HG02588 (cell line): Measurements from ENCODE around the gene CPA1.

Source experiments
- ATAC-seq: cut with Tn5 transposase; IDR thresholded peaks from one replicate; pipeline ENCODE4 v1.9.1; 2021; ENCODE audit warnings: mild to moderate bottlenecking, moderate library complexity; ENCODE audit not compliant: unreplicated experiment

The CPA1 gene

GRCh38 chr7:130353196-130353595 lies 27.1 kb upstream of the CPA1 start:
- ATAC-seq, result no peak

- no peak for ATAC-seq
Observed at GRCh38 chr7:130356121-130356875, 24.0 kb upstream of the CPA1 start.

DNA sequence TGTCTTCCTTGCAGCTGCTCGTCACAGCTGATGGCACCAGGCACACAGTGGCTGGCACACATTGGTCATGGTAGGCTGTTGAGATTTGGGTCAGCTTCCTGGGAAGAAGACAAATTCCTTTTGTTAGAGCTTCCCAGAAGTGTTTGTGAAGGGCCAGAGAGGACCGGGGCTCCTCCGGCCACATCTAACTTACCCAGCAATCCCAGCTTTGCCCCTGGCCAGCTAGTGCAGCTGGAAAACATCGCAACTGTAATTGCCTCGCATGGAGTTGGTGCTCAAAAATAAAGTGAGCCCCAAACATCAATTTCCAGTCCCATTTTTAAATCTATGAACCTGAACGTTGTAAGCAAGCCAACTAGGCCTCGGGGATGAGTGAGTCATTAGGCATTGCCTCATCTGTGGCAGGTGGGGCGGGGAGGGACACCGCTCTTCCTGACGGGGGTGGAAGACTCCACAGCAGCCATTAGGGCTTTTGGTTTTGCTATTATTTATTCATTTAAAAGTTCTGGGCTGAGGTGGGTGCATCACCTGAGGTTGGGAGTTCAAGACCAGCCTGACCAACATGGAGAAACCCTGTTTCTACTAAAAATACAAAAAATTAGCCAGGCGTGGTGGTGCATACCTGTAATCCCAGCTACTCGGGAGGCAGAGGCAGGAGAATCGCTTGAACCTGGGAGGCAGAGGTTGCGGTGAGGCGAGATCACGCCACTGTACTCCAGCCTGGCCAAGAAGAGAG lies 23.2 kb upstream of the CPA1 start:
- no peak for ATAC-seq

DNA sequence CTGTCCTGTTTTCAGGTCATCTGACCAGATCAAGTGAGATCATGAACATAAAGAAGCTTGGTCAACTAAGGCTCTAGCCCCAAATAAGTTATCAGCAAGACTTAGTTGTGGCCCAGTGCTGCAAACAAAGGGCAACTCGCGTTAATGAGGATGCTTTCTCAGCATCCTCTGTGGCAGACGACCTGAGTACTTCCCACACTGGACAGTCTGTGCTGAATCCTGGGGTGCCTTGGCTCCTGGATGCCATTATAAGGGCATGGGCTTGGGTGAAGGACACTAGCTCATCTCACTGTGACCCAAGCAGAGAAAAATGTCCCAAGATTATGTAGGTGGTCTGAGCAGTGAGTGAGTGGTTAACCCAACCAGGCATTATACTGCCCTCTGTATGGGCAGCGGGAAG lies 21.8 kb upstream of the CPA1 start:
- ATAC-seq, result no peak

DNA sequence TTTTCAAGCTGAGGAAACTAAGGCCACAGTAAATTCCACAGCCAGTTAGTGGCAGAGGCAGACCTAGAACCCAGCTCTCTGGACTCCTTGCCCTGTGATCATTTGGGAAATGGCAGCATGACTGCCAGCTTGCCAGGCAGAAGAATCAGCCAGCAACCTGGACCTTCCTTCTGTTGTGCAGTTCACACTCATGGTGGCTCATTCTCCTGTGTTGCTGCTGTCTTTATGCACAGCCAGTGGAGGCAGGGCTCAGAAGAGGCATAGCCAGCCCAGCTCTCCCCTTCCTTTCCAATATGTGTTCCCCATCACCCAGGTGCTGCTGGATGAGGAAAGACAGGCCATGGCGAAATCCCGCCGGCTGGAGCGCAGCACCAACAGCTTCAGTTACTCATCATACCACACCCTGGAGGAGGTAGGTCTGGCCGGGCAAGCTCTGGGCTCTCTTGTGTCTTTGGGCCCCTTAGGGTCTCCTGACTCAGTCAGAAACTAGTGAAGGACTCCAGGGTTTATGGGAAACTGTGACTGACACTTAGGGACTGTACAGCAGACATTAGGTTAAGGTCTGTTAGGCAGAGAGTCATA lies 20.9 kb upstream of the CPA1 start:
- ATAC-seq, result no peak

DNA sequence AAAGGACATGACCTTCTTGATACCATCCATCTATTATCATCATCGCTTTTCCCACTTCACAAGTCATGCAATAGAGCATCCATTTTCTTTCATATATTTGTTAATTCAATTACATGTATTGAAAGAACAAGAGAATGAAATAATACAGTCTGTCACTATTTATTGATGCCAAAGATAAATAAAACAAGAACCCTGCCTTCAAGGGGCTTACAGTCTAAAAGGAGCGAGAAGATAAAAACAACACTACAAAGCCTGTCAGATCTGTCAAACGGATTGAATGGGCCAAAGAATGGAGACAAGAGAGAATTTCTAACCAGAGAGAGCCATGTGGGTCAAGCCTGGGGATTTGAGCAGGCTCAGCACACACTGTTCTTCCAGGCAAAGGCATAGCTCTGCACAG lies 19.8 kb upstream of the CPA1 start:
- no peak for ATAC-seq

- ATAC-seq, result no peak
Observed at GRCh38 chr7:130361681-130362080, 18.6 kb upstream of the CPA1 start.

DNA sequence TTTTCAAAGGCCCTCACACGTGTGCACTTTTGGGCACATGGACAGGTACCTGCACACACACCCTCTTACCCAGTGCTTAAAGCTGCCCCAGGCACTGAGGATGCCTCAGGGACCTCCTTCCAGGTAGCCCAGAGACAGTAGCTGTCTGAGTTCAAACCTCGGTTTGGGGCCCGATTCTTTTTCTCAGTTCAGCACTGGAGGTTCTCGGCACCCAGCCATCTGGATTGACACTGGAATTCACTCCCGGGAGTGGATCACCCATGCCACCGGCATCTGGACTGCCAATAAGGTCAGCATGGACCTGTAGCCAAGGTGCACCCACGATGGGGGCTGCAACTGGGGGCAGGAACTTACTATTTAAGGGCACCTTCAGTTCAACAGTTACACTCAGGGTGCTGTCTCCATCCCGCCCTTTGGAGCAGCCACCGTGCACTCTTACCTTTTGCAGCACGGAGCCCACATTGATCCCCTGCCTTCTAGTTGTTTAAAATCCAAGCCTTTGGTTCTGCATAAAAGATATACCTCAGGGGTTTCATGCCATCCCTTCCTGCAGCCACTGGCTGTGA lies 18.0 kb upstream of the CPA1 start:
- no peak for ATAC-seq

DNA sequence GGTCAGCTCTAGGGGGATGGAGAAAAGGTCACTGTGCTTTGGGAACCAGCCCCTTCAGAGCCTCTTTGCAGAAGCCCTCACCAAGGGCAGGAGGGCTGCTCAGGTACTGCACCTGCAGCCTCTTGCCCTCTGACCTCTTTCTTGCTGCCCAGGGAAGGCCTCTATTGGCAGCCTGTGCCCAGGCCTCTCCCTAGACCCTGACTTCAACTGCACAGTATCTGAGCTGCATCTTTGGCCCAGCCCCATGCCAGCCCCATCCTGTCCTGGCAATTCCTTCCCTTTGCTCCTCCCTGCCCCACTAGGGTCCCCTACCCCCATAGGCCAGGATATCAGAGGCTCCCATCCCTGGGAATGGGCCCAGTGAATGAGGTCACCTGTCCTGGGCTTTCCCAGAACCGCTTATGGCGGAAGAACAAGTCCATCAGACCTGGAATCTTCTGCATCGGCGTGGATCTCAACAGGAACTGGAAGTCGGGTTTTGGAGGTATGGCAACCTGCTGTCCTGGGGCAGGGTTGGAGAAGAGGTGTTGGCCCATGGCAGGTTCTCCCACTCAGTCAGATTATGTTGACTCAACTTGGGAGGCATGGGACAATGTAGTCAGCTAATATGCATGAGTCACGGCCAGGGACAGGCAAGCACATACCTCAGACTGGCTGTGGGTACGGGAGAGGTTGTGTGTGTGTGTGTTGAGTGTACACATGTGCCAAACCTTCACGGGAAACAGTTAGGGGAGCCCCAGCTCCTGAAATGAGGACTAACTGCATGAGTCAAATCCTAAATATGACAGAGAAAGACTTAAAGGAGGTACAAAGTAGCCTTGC lies 17.1 kb upstream of the CPA1 start:
- ATAC-seq, result no peak

- ATAC-seq, result no peak
Observed at GRCh38 chr7:130364451-130364850, 15.8 kb upstream of the CPA1 start.

DNA sequence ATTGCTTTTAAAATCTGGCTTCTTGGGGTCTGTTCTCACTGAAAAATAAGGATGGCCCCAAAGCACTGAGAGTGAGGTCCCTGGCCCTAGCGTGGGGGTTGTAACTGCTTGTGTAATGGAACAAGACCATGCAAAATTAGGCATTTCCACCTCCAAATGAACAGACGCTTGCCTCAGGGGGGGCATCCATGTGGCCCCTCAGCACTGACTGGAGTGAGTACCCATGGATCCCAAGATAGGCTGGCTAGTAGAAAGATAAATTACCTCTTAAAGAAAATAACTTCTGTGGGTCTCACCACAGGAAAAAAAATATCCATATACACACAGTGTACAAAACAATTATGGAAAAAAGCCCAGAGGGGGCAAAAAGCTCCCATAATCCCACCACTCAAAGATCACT lies 15.2 kb upstream of the CPA1 start:
- no peak for ATAC-seq

DNA sequence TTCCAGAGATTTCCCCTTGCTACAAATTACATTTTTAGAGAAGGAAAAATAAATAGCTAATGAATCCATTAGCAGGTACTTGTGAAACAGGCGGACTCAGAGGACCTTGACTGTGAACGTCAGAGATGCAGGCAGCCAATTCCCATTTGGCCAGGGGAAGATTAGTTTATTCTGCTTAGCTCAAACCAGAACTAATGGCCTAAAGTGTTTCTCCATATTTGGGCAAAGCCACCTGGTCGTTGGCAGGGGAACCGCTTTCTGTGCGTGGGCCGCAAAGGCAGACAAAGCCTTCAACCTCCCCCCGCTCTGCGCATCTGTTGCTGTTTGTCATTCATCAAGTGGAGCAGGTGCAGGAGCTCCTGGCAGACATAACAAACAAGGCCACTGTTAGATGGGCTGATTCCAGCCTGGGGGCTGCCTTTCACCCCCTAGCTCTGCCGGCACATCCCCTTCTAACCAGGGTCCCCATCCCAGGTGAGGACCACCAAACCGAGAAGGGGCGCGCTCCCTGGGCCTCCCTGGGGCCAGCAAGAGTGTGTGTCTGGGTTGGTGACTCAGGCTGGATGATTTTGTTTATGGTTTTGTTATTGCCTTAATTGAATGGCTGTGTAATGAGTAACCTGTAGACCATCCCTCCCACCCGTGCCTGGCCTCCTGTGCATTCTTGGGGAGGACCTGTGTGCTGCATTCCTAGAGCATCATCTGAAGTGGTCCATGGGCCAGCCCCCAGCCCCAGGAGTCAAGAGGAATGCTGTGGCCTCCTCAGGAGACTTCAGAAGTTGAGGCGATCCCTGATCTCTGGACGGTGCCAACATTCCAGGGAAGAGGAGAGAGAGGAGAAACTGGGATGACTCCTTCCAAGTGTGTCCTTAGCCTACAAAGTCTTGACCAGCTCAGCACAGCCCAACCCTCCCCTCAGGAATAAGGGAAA lies 14.5 kb upstream of the CPA1 start:
- peak; percentile 56 for ATAC-seq

DNA sequence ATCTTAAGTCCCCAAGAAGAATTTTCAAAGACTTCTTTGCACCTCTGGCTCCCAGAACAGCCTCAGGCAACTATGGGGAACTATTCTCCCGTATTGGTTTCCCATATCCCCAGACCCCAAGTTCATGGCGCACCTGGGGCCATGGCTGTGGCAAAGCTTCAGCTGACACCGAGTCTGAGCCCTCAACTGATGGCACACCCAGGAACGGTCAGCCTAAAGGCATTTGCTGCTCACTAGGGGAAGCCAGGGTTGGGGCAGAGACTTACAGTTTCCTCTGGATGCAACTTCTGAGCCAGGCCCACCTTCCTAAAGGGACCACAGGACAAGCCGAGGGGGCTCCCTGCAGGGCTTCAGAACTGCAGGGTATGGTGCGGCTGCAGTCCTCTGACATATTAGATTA lies 13.7 kb upstream of the CPA1 start:
- no peak for ATAC-seq

DNA sequence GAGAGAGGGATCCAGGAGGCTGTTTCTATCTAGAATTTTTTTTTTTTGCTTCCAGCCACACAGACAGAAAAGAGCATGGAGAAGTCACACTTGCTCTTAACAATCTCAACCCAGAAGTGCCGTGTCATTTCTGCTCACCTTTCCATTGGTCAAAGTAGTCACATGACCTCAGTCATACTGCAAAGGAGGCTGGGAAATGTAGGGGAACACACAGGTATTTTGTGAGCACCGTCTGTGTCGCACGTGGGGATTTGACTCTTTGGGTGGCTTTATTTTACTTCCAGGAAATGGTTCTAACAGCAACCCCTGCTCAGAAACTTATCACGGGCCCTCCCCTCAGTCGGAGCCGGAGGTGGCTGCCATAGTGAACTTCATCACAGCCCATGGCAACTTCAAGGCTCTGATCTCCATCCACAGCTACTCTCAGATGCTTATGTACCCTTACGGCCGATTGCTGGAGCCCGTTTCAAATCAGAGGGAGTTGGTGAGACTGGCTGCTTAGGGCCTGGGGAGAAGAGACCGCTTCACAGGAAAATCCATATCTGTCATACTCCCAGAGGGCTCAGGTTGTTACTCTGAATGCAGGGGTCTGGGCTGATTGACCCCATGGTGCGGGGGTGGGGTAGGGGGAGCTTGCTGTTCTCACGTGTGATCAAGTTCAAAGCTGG lies 13.1 kb upstream of the CPA1 start:
- no peak for ATAC-seq

- no peak for ATAC-seq
Observed at GRCh38 chr7:130367836-130368746, 12.2 kb upstream of the CPA1 start.

DNA sequence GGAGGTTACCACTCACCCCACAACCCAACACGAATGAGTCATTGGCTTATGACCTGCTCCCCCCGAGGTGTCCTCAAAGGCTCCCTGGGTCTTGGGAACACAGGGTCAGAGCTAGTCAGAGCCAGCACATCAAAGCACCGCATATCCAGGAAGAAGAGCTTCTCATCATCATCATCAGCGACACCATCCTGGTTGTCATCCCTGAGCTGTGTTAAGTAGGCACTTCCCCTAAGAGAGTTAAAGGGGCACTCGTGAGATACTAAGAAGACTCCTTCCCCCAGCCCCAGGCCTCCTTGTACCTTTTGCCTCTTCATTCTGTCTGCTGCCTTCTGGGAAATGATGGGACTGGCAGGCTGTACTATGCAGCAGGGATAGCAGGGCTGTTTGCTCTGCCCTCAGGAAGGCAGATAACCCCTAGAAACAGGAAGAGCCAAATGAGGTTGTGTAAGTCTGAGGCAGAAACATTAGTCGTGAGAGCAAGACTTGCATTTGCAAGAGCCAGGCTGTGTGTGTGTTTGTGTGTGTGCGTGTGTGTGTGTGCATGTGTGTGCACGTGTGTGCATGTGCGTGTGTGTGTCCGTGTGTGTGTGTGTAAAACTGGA lies 11.1 kb upstream of the CPA1 start:
- ATAC-seq, result no peak

GRCh38 chr7:130369831-130370550 lies 10.3 kb upstream of the CPA1 start:
- ATAC-seq, result no peak
